H1 (cell line): ENCODE results near the gene IKZF2. TPM values are rescaled to one million over a fixed set of nuclear protein-coding genes. Genes with fewer than 3 reads are reported as not detected.

Experiments used
- CTCF ChIA-PET: fragments of 300-600 bp; sonication (Branson Sonifier 250); formaldehyde crosslinking; loops from one replicate; lab custom pipeline; 2021; ENCODE audit not compliant: partially characterized antibody; lab: Charles Lee
- POLR2A ChIA-PET: fragments of 300-600 bp; sonication (Branson Sonifier 250); formaldehyde crosslinking; loops from one replicate; lab custom pipeline; 2021; ENCODE audit warnings: inconsistent platforms; ENCODE audit not compliant: partially characterized antibody; lab: Charles Lee
- DNase-seq, 2 experiments: peaks; one replicate each; pipeline versions ENCODE4 v3.0.0 to v3.0.0-alpha.2; 2010 to 2022; ENCODE audit warnings: low spot score in 2 of 2, low read depth in 1 of 2, mixed read lengths in 1 of 2
- FAIRE-seq: peaks from 2 replicates; lab custom pipeline; 2011; peaks lifted over from hg19 to GRCh38; lab: Jason Lieb, UNC
- H2AFZ ChIP-seq: 2 replicates; pipeline ENCODE4 v1.8.1; 2012; ENCODE audit warnings: low read length, inconsistent platforms
- H2AK5ac ChIP-seq: 2 replicates; pipeline ENCODE4 v1.6.1; 2013; ENCODE audit warnings: low read depth, low read length
- H2BK120ac ChIP-seq: replicated peaks from 2 replicates; pipeline ENCODE3; 2013; ENCODE audit warnings: low read depth, low read length, inconsistent platforms
- H2BK12ac ChIP-seq: 2 replicates; pipeline ENCODE4 v1.6.1; 2013; ENCODE audit warnings: low read depth, low read length
- H2BK15ac ChIP-seq: 2 replicates; pipeline ENCODE4 v1.6.1; 2013; ENCODE audit warnings: low read length
- H2BK20ac ChIP-seq: 2 replicates; pipeline ENCODE4 v1.6.1; 2013; ENCODE audit warnings: low read length
- H2BK5ac ChIP-seq: 2 replicates; pipeline ENCODE4 v1.6.1; 2013; ENCODE audit warnings: low read depth, low read length
- H3K14ac ChIP-seq: 2 replicates; pipeline ENCODE4 v1.6.1; 2013; ENCODE audit warnings: inconsistent platforms; ENCODE audit not compliant: insufficient read length
- H3K18ac ChIP-seq: 2 replicates; pipeline ENCODE4 v1.6.1; 2013; ENCODE audit warnings: low read length; ENCODE audit errors: extremely low read depth
- H3K23ac ChIP-seq: 2 replicates; pipeline ENCODE4 v1.6.1; 2013; ENCODE audit warnings: inconsistent platforms; ENCODE audit not compliant: insufficient read length
- H3K23me2 ChIP-seq: 2 replicates; pipeline ENCODE4 v1.6.1; 2013; ENCODE audit warnings: low read depth, low read length
- H3K27ac ChIP-seq: 2 replicates; pipeline ENCODE4 v1.6.1; 2011; ENCODE audit warnings: low read depth, low read length, inconsistent platforms
- H3K27me3 ChIP-seq, 4 experiments: replicated peaks in 1 of 4; 1 replicate in 1 of 4; 2 replicates in 3 of 4; pipeline versions ENCODE4 v1.6.1 to v1.8.1; 2011 to 2013; ENCODE audit warnings: low read length in 3 of 4, mild to moderate bottlenecking in 3 of 4, inconsistent platforms in 2 of 4, mixed read lengths in 2 of 4, moderate library complexity in 1 of 4; ENCODE audit not compliant: control insufficient read depth in 3 of 4, insufficient read depth in 3 of 4; ENCODE audit errors: extremely low read depth in 1 of 4
- H3K36me3 ChIP-seq, 4 experiments: 2 replicates each; pipeline versions ENCODE4 v1.6.1 to v1.8.1; 2011 to 2013; ENCODE audit warnings: mild to moderate bottlenecking in 4 of 4, low read length in 3 of 4, moderate library complexity in 2 of 4, control low read depth in 1 of 4, inconsistent platforms in 1 of 4; ENCODE audit not compliant: insufficient read depth in 4 of 4, control insufficient read depth in 2 of 4
- H3K4ac ChIP-seq: replicated peaks from 2 replicates; pipeline ENCODE3; 2013; ENCODE audit warnings: low read length, low read depth, mixed read lengths, inconsistent platforms; ENCODE audit not compliant: insufficient read length
- H3K4me1 ChIP-seq, 4 experiments: replicated peaks in 1 of 4; 1 replicate in 1 of 4; 2 replicates in 3 of 4; pipeline versions ENCODE4 v1.6.1 to v1.8.1; 2011 to 2013; ENCODE audit warnings: low read length in 3 of 4, inconsistent platforms in 2 of 4, mixed read lengths in 1 of 4; ENCODE audit not compliant: insufficient read depth in 4 of 4, control insufficient read depth in 3 of 4
- H3K4me2 ChIP-seq, 2 experiments: 2 replicates each; pipeline versions ENCODE4 v1.6.1 to v1.8.1; 2011 to 2013; ENCODE audit warnings: low read depth in 2 of 2, low read length in 2 of 2, control low read depth in 1 of 2, inconsistent platforms in 1 of 2, mild to moderate bottlenecking in 1 of 2; ENCODE audit not compliant: insufficient read depth in 1 of 2
- H3K4me3 ChIP-seq, 4 experiments: fragments of 200-600, 300-600 bp in 1 of 4; sonication (generic), shearing (Covaris generic), sonication (Bioruptor Twin) in 1 of 4; 2 replicates each; pipeline versions ENCODE4 v1.5.1 to v1.8.1; 2011 to 2016; ENCODE audit warnings: low read length in 4 of 4, low read depth in 3 of 4, control low read depth in 2 of 4, inconsistent platforms in 2 of 4, mild to moderate bottlenecking in 2 of 4, mixed read lengths in 1 of 4, moderate library complexity in 1 of 4; ENCODE audit not compliant: insufficient read depth in 2 of 4; ENCODE audit errors: extremely low read depth in 1 of 4
- H3K56ac ChIP-seq: replicated peaks from 2 replicates; pipeline ENCODE3; 2013; ENCODE audit warnings: low read depth, mild to moderate bottlenecking, mixed read lengths, low read length, inconsistent platforms; ENCODE audit not compliant: insufficient read length
- H3K79me1 ChIP-seq: 2 replicates; pipeline ENCODE4 v1.6.1; 2013; ENCODE audit warnings: low read depth, low read length, control low read depth
- H3K79me2 ChIP-seq, 2 experiments: 2 replicates each; pipeline versions ENCODE4 v1.6.1 to v1.8.1; 2012 to 2013; ENCODE audit warnings: low read length in 2 of 2, mild to moderate bottlenecking in 2 of 2, inconsistent platforms in 1 of 2; ENCODE audit not compliant: insufficient read depth in 2 of 2, control insufficient read depth in 1 of 2
- H3K9ac ChIP-seq, 4 experiments: replicated peaks in 1 of 4; 1 replicate in 1 of 4; 2 replicates in 3 of 4; pipeline versions ENCODE4 v1.6.1 to v1.8.1; 2011 to 2013; ENCODE audit warnings: low read depth in 3 of 4, low read length in 3 of 4, control low read depth in 2 of 4, mild to moderate bottlenecking in 2 of 4, moderate library complexity in 2 of 4, inconsistent platforms in 1 of 4; ENCODE audit errors: extremely low read depth in 1 of 4
- H3K9me3 ChIP-seq, 2 experiments: 2 replicates each; pipeline versions ENCODE4 v1.6.1 to v1.8.1; 2012 to 2013; ENCODE audit warnings: mild to moderate bottlenecking in 2 of 2, moderate library complexity in 2 of 2, control low read depth in 1 of 2, inconsistent platforms in 1 of 2, low read depth in 1 of 2, low read length in 1 of 2, mixed read lengths in 1 of 2; ENCODE audit not compliant: insufficient read depth in 2 of 2
- H4K20me1 ChIP-seq, 2 experiments: replicated peaks in 1 of 2; 2 replicates each; pipeline versions ENCODE3 to v1.8.1; 2011 to 2013; ENCODE audit warnings: inconsistent platforms in 2 of 2, low read length in 2 of 2, mild to moderate bottlenecking in 1 of 2; ENCODE audit not compliant: insufficient read depth in 2 of 2, control insufficient read depth in 1 of 2
- H4K5ac ChIP-seq: 2 replicates; pipeline ENCODE4 v1.6.1; 2013; ENCODE audit warnings: low read length, low read depth, mixed read lengths, inconsistent platforms; ENCODE audit not compliant: insufficient read length
- H4K8ac ChIP-seq: 2 replicates; pipeline ENCODE4 v1.8.0; 2013; ENCODE audit warnings: mild to moderate bottlenecking, moderate library complexity, low read length, inconsistent platforms; ENCODE audit not compliant: insufficient read depth; ENCODE audit errors: extremely low read depth
- H4K91ac ChIP-seq: replicated peaks from 2 replicates; pipeline ENCODE3; 2013; ENCODE audit warnings: low read length, mixed read lengths, inconsistent platforms; ENCODE audit not compliant: insufficient read length
- BACH1 ChIP-seq: IDR thresholded peaks from 2 replicates; pipeline ENCODE4 v1.6.1; 2012; ENCODE audit warnings: low read length, improper control_type of control experiment
- CEBPB ChIP-seq: IDR thresholded peaks from 2 replicates; pipeline ENCODE4 v1.6.1; 2012; ENCODE audit warnings: low read depth, low read length
- HDAC2 ChIP-seq, 2 experiments: fragments of 300-600 bp in 1 of 2; sonication (generic) in 1 of 2; IDR thresholded peaks; 2 replicates each; pipeline ENCODE4 v1.6.1; 2011 to 2012; ENCODE audit warnings: low read depth in 2 of 2, low read length in 2 of 2, mild to moderate bottlenecking in 2 of 2, moderate library complexity in 2 of 2, borderline replicate concordance in 1 of 2, inconsistent platforms in 1 of 2
- NANOG ChIP-seq: IDR thresholded peaks from 2 replicates; pipeline ENCODE4 v1.6.1; 2011; ENCODE audit warnings: low read length, low read depth, mild to moderate bottlenecking, inconsistent platforms; ENCODE audit not compliant: insufficient read depth, poor library complexity, severe bottlenecking
- POU5F1 ChIP-seq: IDR thresholded peaks from 2 replicates; pipeline ENCODE4 v1.6.1; 2011; ENCODE audit warnings: low read depth, mild to moderate bottlenecking, low read length, moderate library complexity
- RXRA ChIP-seq: IDR thresholded peaks from 2 replicates; pipeline ENCODE4 v1.6.1; 2011; ENCODE audit warnings: low read depth, mild to moderate bottlenecking, low read length, moderate library complexity; ENCODE audit not compliant: insufficient read depth
- WGBS, 2 experiments: shearing (Covaris generic) in 1 of 2; methylation state at CpG; one replicate each; pipeline versions ENCODE4 v1.1.6 to v1.1.7; 2013 to 2015; ENCODE audit warnings: low lambda C conversion rate in 2 of 2, mixed read lengths in 2 of 2, inconsistent platforms in 1 of 2, low coverage in 1 of 2, missing lambda C conversion rate in 1 of 2; ENCODE audit not compliant: insufficient replicate concordance in 2 of 2, insufficient coverage in 1 of 2, insufficient read length in 1 of 2; ENCODE audit errors: extremely low coverage in 1 of 2, missing lambda C conversion rate in 1 of 2; 5-methylcytosine and 5-hydroxymethylcytosine counted together
- polyA plus RNA-seq, 7 experiments: library from polyadenylated mRNA; depleted of rRNA in 3 of 7; stranded (reverse) in 5 of 7; unstranded in 2 of 7; fragments of >200 nt in 5 of 7; fragments of 200-250 nt in 2 of 7; gene quantifications; 1 replicate in 5 of 7; 2 replicates in 1 of 7; 4 replicates in 1 of 7; pipeline versions ENCODE4 v1.2.1 to v1.2.3, GENCODE V29; 2011 to 2013; ENCODE audit warnings: missing spikeins in 2 of 7, mixed read lengths in 2 of 7
- total RNA-seq: library from RNA; stranded (reverse); fragmentation: NEBNext Ultra II Directional; extraction: Animal tissue kit (Norgen Biotek cat#: 25700); gene quantifications from 2 replicates; pipeline ENCODE4 v1.2.1, GENCODE V29; 2021

Gene IKZF2
- total and polyA plus RNA-seq, 2 of the 8 experiments (the other 6 are each of a cell fraction or from before 2014, with no cell fraction given) = 1.7 to 4.4 TPM

DNA sequence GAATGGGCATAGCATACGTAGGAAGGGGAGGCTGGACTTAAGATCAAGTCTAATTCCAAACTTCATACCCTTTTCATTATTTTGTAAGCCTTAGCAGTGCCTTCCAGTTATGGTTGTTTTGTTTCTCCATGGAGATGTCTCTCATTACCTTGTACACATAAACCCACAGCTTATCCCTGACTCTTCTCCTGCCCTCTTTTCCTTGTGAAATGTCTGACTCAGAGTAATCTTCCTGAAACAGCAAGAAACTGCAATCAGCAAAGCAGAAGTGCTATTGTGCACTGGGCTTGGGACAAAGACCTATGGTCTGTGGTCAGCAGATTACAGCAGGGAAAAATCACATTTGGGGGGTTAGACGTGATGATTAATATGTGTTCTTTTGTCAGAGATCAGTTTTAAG lies 176.7 kb downstream of the IKZF2 start:
- no peak overlapping the region for H4K91ac ChIP-seq
- no peaks in the 10 kb centered on the region for H3K9me3 ChIP-seq
- no peak overlapping the region for H3K56ac ChIP-seq
- no peak overlapping the region for H3K4me3 ChIP-seq
- no peak overlapping the region for H2AFZ ChIP-seq
- H3K4me1 ChIP-seq = no peaks in the 10 kb centered on the region
- H4K5ac ChIP-seq = no peak overlapping the region
- H2BK5ac ChIP-seq = no peak overlapping the region
- H3K23ac ChIP-seq = no peak overlapping the region
- TF ChIP-seq NANOG = no peak
- TF ChIP-seq BACH1 = no peak
- TF ChIP-seq HDAC2 (IDR thresholded peaks at IDR 0.05; ENCODE audit: borderline replicate concordance in 1 of 2, low read depth in 2 of 2, low read length in 2 of 2) = no peak
- no peak for TF ChIP-seq RXRA
- TF ChIP-seq CEBPB = no peak
- TF ChIP-seq POU5F1 = no peak
- TF ChIP-seq, all 59 proteins: peak for 0
- no peaks in the 10 kb centered on the region for H3K36me3 ChIP-seq
- ChIA-PET CTCF (interaction anchor here (0.9 kb wide), 1 partner anchor 197 kb away, joined by 3 read pairs; no protein-coding TSS in a partner anchor), POLR2A (no interaction called here)
- H3K18ac ChIP-seq = no peak overlapping the region
- H4K8ac ChIP-seq = no peak overlapping the region
- no peak overlapping the region for H3K27ac ChIP-seq
- DNase-seq (no peak), FAIRE-seq (no peak)
- no peaks in the 10 kb centered on the region for H3K23me2 ChIP-seq
- no peak overlapping the region for H2BK15ac ChIP-seq
- H3K79me1 ChIP-seq = no peaks in the 10 kb centered on the region
- H4K20me1 ChIP-seq = no peaks in the 10 kb centered on the region
- no peak overlapping the region for H2AK5ac ChIP-seq
- no peak overlapping the region for H3K4ac ChIP-seq
- no peak overlapping the region for H3K9ac ChIP-seq
- no peak overlapping the region for H3K4me2 ChIP-seq
- WGBS, 2 experiments = 50% methylated on average over 2 of the region's 2 CpGs; no CpG with 5 or more reads in 1 of the 2 experiments
- H3K14ac ChIP-seq = no peak overlapping the region
- no peak overlapping the region for H2BK120ac ChIP-seq
- no peak overlapping the region for H2BK20ac ChIP-seq
- H3K79me2 ChIP-seq = no peaks in the 10 kb centered on the region
- H2BK12ac ChIP-seq = no peak overlapping the region
- no peaks in the 10 kb centered on the region for H3K27me3 ChIP-seq
